Amniotic epithelial cell (primary cell): Measurements from ENCODE around the gene FRRS1.

Experiments
- DNase-seq: peaks from one replicate; pipeline ENCODE4 v3.0.0-alpha.2; 2010; ENCODE audit warnings: low read depth

FRRS1 gene

GRCh38 chr1:99728494-99729235 is 37.8 kb downstream of the FRRS1 start:
- peak; percentile 16 for DNase-seq

DNA sequence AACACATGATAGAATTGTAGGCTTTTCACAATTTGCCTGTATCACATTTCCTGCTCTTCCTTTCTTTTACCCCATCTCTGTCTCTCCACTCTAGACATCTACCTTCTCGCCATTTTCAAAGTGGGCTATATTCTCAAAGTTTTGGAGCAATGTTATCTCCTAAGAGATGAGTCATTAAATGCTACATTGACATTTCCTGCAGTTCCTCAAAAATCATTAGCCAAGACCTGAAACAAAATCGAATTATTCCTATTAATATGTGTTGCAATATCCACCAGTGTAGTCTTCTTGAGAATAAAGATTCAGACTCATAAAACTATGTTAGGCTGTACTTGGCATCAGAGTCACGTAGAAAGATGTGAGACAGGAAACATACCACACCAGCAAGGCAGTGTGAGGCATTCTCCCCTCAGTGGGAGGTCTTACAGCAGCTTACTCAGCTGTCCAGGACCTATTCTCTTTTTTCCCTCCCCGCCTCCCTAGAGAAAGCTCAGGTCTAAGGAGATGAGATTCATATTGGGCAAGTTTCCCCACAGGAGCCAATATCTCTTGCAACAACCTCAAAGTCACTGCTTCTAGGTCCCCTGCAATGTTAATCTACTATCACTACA is 38.8 kb downstream of the FRRS1 start:
- DNase-seq, result peak; percentile 72

- no peak for DNase-seq
Observed at GRCh38 chr1:99726818-99727217, 39.6 kb downstream of the FRRS1 start.

- no peak for DNase-seq
Observed at GRCh38 chr1:99726407-99726806, 40.0 kb downstream of the FRRS1 start.

DNA sequence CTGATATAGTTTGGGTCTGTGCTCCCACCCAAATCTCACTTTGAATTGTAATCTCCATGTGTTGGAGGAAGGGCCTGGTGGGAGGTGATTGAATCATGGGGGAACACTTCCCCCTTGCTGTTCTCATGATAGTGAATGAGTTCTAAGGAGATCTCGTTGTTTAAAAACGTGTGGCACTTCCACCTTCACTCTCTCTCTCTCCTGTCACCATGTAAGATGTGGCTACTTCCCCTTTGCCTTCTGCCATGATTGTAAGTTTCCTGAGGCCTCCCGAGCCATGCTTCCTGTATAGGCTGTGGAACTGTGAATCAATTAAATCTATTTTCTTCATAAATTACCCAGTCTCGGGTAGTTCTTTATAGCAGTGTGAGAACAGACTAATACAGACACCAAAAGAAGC is 40.4 kb downstream of the FRRS1 start:
- DNase-seq, result no peak

GRCh38 chr1:99723251-99723650 is 43.2 kb downstream of the FRRS1 start:
- no peak for DNase-seq

DNA sequence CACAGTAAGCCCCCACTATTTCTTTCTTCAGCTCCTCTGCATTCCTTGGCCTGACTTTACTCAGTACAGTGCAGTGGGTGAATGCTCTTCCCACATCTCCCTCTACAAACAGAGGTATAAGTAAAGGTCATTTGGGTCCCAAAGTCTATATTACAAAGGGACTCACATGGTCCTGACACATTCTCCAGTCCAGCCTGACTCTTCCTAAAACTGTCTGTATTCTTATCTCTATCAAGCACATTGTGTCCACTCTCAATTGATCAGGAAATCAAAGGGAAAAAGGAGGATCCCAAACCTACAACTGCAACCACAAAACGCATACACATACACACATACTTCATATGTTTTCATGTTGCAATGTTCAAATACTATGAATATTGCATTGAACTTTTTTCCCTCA is 49.4 kb downstream of the FRRS1 start:
- DNase-seq, result no peak

DNA sequence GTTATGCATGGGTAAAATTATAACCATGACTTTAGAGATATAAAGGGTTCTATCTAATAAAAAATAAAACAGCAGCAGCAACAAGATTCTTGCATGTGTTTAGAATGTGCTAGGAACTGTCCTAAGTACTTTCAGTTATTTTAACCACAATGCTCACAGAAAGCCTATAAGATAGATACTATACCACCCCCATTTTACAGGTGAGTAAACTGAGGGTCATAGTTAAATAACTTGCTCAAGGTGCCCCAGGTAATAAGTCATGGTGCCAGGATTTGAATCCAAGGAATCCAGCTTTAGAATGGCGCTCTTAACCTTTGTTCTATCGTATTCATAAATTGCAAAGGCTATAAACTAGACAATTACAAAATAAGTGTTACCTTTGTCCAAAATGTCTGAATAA is 53.4 kb downstream of the FRRS1 start:
- no peak for DNase-seq

DNA sequence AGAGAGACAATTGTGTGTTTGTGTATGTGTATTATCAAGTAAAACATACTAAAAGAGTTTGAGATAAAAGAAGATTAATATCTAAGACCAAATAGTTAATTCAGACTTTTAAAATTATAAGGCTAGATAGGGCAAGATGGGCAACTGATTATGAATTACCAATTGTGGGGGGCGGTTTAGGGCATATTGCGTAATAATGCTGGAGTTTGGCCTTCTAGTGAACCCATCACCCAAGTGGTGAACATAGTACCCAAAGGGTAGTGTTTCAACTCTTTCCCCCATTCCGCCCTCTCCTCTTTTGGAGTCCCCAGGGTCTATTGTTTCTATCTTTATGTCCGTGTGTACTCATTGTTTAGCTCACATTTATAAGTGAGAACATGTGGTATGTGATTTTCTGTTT is 55.4 kb downstream of the FRRS1 start:
- DNase-seq, result no peak

- peak; percentile 51 for DNase-seq
Observed at GRCh38 chr1:99707535-99708142, 58.8 kb downstream of the FRRS1 start.

GRCh38 chr1:99705385-99705784 is 61.0 kb downstream of the FRRS1 start:
- no peak for DNase-seq

- no peak for DNase-seq
Observed at GRCh38 chr1:99704356-99704816, 62.0 kb downstream of the FRRS1 start.

DNA sequence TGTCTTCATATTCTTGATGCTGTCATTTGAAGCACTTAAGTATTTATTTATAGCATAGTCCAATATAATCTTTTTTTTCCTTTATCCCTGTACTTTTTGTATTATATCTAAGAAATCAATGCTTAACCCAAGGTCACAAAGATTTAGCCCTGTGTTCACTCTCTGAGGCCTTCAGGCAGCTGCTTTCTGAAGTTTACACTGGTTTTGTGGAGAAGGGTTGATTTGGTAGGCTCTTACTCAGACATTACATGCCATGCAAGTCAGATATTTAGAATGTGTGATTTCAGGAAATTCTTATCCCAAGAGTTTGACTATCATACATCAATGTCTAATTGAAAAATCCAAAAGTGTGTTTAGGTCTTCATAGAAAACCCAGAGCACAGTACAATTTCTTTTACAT is 64.2 kb downstream of the FRRS1 start:
- no peak for DNase-seq

GRCh38 chr1:99700020-99700419 is 66.4 kb downstream of the FRRS1 start:
- DNase-seq, result no peak

DNA sequence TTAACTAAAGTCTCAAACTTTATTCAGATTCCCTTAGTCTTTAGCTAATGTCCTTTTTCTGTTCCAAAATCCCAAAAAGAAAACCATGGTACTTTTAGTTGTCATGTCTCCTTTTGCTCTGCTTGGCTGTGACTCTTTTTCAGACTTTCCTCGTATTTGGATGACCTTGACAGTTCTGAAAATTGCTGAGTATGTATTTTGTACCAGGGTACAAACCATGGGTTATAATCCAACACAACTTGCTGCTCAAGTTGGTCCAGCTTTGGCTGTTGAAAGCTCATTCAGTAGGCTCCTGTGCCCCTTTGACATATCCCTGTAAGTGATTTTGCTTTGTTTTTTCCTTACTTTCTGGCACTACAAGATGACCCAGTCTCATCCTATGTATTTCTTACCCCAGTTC is 68.9 kb downstream of the FRRS1 start:
- DNase-seq, result no peak

DNA sequence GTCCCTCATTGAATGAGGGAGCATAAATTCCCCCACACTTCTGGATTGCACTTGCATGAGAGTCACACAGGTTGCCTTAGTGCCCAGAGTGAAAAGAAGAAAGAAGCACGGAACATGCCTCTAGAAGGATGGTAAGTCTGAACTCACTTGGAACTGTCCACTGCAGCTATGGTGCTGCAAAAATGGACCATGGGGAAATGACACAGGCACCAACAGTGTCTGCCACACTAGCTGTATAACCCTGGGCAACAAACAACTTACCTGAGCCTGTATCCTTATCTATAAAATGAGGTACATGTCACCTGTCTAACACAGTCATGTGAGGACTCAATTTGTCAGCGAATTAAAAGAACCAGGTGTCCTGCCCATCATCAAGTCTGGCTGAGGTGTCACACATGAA is 69.8 kb downstream of the FRRS1 start:
- DNase-seq, result no peak

DNA sequence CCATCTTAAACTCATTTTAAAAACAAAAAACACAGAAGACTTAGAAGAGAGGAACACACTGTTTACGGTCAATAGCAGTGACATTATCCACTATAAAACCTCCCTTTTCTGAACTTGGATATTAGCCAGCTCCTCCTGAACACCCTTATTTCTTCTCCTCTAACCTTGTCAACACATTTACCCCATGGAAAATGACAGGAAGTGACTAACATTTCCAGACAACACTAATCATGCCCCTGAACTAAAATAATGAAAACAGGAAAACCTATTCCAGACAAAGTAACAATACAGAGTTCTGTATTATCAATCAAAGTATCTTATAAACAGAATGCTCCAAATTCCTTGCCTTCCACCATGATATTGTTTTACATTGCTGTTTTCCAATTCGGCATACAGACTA is 75.3 kb downstream of the FRRS1 start:
- no peak for DNase-seq

GRCh38 chr1:99685516-99686180 is 80.8 kb downstream of the FRRS1 start:
- peak; percentile 84 for DNase-seq

GRCh38 chr1:99682291-99682751 is 84.1 kb downstream of the FRRS1 start:
- DNase-seq, result peak; percentile 94

GRCh38 chr1:99681583-99681982 is 84.9 kb downstream of the FRRS1 start:
- no peak for DNase-seq

DNA sequence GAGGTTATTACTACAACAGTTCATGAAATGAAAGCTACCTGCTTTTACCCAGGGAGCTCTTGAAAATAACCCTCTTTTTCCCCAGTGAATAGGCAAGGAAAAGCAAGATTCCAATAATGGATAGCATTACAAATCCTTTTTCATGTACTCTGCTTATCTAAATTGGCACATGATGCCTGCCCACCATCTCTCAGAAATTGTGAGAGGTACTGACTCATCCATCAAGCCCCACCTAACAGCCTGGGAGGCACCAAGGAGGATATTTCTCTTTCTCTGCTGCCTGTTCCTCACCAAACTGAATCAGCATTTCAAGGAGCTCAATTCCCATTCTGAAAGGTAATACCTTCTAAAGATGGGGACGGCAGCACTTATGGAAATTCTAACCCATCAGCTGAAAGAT is 86.2 kb downstream of the FRRS1 start:
- peak; percentile 70 for DNase-seq

DNA sequence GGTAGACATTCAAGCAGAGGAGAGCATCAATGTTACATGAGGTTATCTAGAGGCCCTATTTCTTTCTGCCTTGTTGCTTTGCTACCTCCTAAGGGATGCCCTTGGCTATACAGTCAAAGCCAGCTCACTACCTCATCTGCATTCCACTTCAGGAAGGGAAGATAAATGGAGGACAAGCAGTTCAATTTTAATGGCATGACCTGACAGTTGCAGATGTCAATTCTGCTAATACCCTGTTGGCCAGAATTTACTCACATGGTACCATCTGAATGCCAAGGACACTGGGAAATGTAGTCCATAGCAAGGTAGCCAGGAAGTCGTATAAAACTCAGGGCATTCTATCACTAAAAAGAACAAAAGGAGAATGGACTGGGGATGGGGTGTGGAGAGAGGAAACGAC is 89.0 kb downstream of the FRRS1 start:
- DNase-seq, result peak; percentile 57

- DNase-seq, result peak; percentile 52
Observed at GRCh38 chr1:99676876-99677275, 89.6 kb downstream of the FRRS1 start.
